ENCODE results near the gene NOBOX. TPM values are rescaled to one million over a fixed set of nuclear protein-coding genes. Genes with fewer than 3 reads are reported as not detected.

NOBOX gene
- total RNA-seq, 2 experiments from 2014 or later: not detected

DNA sequence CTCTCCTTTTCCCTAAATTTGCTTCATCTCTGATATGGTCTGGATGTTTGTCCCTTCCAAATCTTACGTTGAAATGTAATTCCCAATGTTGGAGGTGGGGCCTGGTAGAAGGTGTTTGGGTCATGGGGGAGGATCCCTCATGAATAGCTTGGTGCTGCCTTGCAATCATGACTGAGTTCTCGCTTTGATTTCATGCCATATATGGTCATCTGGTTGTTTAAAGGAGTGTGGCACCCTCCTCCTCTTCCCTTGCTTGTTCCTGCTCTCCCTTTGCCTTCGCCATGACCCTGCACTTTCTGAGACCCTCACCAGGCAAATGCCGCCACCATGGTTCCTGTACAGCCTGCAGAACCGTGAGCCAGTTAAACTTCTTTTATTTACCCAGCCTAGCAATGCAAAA lies 14.5 kb downstream of the NOBOX start:
- TF ChIP-seq CTCF (IDR thresholded peaks at IDR 0.05): no peak
- ATAC-seq: no peak
- no peak for DNase-seq
- Mint-ChIP-seq H3K27ac (no peak overlapping the region), H3K36me3 (ENCODE audit: low read depth) (no peaks in the 10 kb centered on the region), H3K9me3 (no peaks in the 10 kb centered on the region), H3K27me3 (peaks cover 1% of the 10 kb centered on the region), H3K4me1 (ENCODE audit: low read depth) (peaks cover 22% of the 10 kb centered on the region), H3K4me3 (no peak overlapping the region)
- CTCF ChIA-PET: no interaction called here
- POLR2A ChIA-PET: no interaction called here
- intact Hi-C loops (cut with micrococcal nuclease): no loop called here

GRCh38 chr7:144386741-144387140 lies 16.8 kb downstream of the NOBOX start:
- no peak for DNase-seq
- Mint-ChIP-seq H3K9me3 (no peaks in the 10 kb centered on the region), H3K27ac (no peak overlapping the region), H3K36me3 (ENCODE audit: low read depth) (no peaks in the 10 kb centered on the region), H3K4me3 (no peak overlapping the region), H3K27me3 (no peaks in the 10 kb centered on the region), H3K4me1 (ENCODE audit: low read depth) (peaks cover 21% of the 10 kb centered on the region)
- ChIA-PET CTCF (interaction anchor here (1.4 kb wide), 1 partner anchor 9 kb away, joined by 3 read pairs; no protein-coding TSS in a partner anchor), POLR2A (no interaction called here)
- intact Hi-C loops (cut with micrococcal nuclease): no loop called here
- ATAC-seq: no peak
- no peak for TF ChIP-seq CTCF (IDR thresholded peaks at IDR 0.05)

- ChIA-PET CTCF (interaction anchor here (1.2 kb wide), 1 partner anchor 9 kb away, joined by 5 read pairs; no protein-coding TSS in a partner anchor), POLR2A (no interaction called here)
- H3K27me3 Mint-ChIP-seq: no peaks in the 10 kb centered on the region
- intact Hi-C loops (cut with micrococcal nuclease): no loop called here
- H3K4me3 Mint-ChIP-seq: no peak overlapping the region
- no peak overlapping the region for H3K27ac Mint-ChIP-seq
- peaks cover 19% of the 10 kb centered on the region for H3K4me1 Mint-ChIP-seq (ENCODE audit: low read depth)
- no peak for TF ChIP-seq CTCF (IDR thresholded peaks at IDR 0.05)
- peaks cover 4% of the 10 kb centered on the region for H3K36me3 Mint-ChIP-seq (ENCODE audit: low read depth)
- DNase-seq (peak; percentile 65), ATAC-seq (peak; percentile 93)
- H3K9me3 Mint-ChIP-seq: no peaks in the 10 kb centered on the region
These were observed 18.8 kb downstream of the NOBOX start for GRCh38 chr7:144384555-144385245.

DNA sequence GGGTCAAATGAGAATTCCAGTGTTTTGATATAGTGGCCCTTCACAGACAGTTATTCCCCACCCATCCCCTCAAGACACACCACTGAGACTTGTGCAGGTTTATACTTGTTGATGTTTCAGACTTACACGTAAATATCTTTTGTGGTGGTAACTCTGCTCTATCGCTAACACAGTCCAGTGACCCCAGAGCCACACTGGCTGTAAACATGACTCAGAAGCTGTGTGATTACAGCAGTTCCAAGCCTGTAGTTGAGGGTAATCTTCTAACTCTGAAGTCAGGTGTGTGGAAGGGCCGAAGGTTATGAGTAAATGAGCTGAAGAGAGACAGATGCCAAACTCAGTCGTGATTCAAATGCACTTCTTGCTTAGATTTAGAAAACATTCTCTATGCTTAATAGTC lies 19.4 kb downstream of the NOBOX start:
- no peak overlapping the region for H3K4me3 Mint-ChIP-seq
- no peak for TF ChIP-seq CTCF (IDR thresholded peaks at IDR 0.05)
- intact Hi-C loops (cut with micrococcal nuclease): no loop called here
- CTCF ChIA-PET: interaction anchor here (1.2 kb wide), 1 partner anchor 10 kb away, joined by 5 read pairs; no protein-coding TSS in a partner anchor
- no peaks in the 10 kb centered on the region for H3K9me3 Mint-ChIP-seq
- H3K36me3 Mint-ChIP-seq (ENCODE audit: low read depth): peaks cover 4% of the 10 kb centered on the region
- ATAC-seq: peak; percentile 60
- H3K27ac Mint-ChIP-seq: no peak overlapping the region
- DNase-seq: no peak
- POLR2A ChIA-PET: no interaction called here
- peaks cover 19% of the 10 kb centered on the region for H3K4me1 Mint-ChIP-seq (ENCODE audit: low read depth)
- H3K27me3 Mint-ChIP-seq: no peaks in the 10 kb centered on the region

GRCh38 chr7:144379776-144380384 lies 23.6 kb downstream of the NOBOX start:
- H3K27me3 Mint-ChIP-seq: no peaks in the 10 kb centered on the region
- CTCF ChIA-PET: no interaction called here
- no peak overlapping the region for H3K4me3 Mint-ChIP-seq
- POLR2A ChIA-PET: no interaction called here
- H3K36me3 Mint-ChIP-seq (ENCODE audit: low read depth): peaks cover 13% of the 10 kb centered on the region
- no peak for TF ChIP-seq CTCF (IDR thresholded peaks at IDR 0.05)
- no peaks in the 10 kb centered on the region for H3K9me3 Mint-ChIP-seq
- no peak overlapping the region for H3K27ac Mint-ChIP-seq
- ATAC-seq (no peak), DNase-seq (no peak)
- peaks cover 10% of the 10 kb centered on the region for H3K4me1 Mint-ChIP-seq (ENCODE audit: low read depth)
- intact Hi-C loops (cut with micrococcal nuclease): no loop called here

Measured in activated CD8-positive, alpha-beta T cell treated with anti-CD3 and anti-CD28 coated beads for 36 hours (primary cell).